ENCODE measurements around the gene DCUN1D2.

DNA sequence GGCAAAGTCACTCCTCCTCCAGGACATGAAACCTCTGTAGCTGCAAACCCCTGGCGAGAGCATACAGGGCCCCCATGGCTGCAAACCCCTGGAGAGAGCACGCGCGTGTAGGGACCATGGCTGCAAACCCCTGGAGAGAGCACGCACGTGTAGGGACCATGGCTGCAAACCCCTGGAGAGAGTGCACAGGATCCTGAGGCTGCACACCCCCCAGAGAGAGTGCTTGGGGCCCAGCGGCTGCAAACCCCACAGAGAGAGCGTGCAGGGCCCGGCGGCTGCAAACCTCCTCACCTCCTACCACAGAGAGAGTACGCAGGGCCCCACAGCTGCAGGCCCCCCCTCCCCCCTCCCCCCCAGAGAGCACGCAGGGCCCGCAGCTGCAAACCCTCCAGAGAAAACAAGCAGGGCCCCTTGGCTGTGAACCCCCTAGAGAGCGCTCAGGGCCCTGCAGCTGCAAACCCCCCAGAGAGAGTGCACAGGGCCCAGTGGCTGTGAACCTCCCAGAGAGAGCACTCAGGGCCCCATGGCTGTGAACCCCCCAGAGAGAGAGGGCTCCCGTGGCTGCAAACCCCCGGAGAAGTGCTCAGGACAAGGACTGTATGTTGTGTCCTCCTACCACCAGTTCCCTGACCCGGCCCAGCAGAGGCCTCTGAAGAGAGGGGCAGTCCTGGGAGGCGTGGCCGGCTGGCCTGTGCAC lies 44.6 kb downstream of the DCUN1D2 start:
- TF ChIP-seq, protein P1, sequence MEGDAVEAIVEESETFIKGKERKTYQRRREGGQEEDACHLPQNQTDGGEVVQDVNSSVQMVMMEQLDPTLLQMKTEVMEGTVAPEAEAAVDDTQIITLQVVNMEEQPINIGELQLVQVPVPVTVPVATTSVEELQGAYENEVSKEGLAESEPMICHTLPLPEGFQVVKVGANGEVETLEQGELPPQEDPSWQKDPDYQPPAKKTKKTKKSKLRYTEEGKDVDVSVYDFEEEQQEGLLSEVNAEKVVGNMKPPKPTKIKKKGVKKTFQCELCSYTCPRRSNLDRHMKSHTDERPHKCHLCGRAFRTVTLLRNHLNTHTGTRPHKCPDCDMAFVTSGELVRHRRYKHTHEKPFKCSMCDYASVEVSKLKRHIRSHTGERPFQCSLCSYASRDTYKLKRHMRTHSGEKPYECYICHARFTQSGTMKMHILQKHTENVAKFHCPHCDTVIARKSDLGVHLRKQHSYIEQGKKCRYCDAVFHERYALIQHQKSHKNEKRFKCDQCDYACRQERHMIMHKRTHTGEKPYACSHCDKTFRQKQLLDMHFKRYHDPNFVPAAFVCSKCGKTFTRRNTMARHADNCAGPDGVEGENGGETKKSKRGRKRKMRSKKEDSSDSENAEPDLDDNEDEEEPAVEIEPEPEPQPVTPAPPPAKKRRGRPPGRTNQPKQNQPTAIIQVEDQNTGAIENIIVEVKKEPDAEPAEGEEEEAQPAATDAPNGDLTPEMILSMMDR (IDR thresholded peaks at IDR 0.05) = no peak
- no peak for TF ChIP-seq POLR2A (IDR thresholded peaks at IDR 0.05)

All from Peyer's patch (tissue), 4 donors.